ENCODE results near the gene MACROD1.

- no peak for TF ChIP-seq CTCF (IDR thresholded peaks at IDR 0.05)
- TF ChIP-seq POLR2A (IDR thresholded peaks at IDR 0.05), result no peak
Measured at GRCh38 chr11:64023712-64024710, 141.9 kb downstream of the MACROD1 start.
